HEK293T (cell line): ENCODE measurements around the gene LINGO1.

Experiments
- CTCF ChIA-PET: fragments of 350-600 bp; formaldehyde crosslinking; extraction: SDS; loops from one replicate; lab custom pipeline; 2021; ENCODE audit warnings: antibody characterized with exemption, inconsistent platforms; lab: Yijun Ruan, JAX
- POLR2A ChIA-PET: fragments of 350-600 bp; formaldehyde crosslinking; extraction: SDS; loops from one replicate; lab custom pipeline; 2020; ENCODE audit warnings: antibody characterized with exemption, inconsistent platforms; lab: Yijun Ruan, JAX
- DNase-seq: peaks from one replicate; pipeline ENCODE4 v3.0.0; 2012; ENCODE audit warnings: mixed read lengths; ENCODE audit errors: extremely low spot score
- ARNT ChIP-seq: fragments of 450-650 bp; IDR thresholded peaks from 2 replicates; pipeline ENCODE4 v1.6.1; 2017; ENCODE audit warnings: mild to moderate bottlenecking
- BHLHE40 ChIP-seq: fragments of 450-650 bp; IDR thresholded peaks from 2 replicates; pipeline ENCODE4 v1.6.1; 2016; ENCODE audit warnings: mild to moderate bottlenecking, moderate library complexity, borderline replicate concordance
- CTBP1 ChIP-seq: fragments of 450-650 bp; IDR thresholded peaks from 2 replicates; pipeline ENCODE4 v1.6.1; 2016; ENCODE audit warnings: borderline replicate concordance
- ELF4 ChIP-seq: fragments of 450-650 bp; IDR thresholded peaks from 2 replicates; pipeline ENCODE4 v1.6.1; 2017; ENCODE audit warnings: antibody characterized with exemption
- FOXA1 ChIP-seq: fragments of 450-650 bp; IDR thresholded peaks from 2 replicates; pipeline ENCODE4 v1.6.1; 2016; ENCODE audit warnings: mild to moderate bottlenecking
- FOXK2 ChIP-seq: fragments of 450-650 bp; IDR thresholded peaks from 2 replicates; pipeline ENCODE4 v1.6.1; 2016; ENCODE audit warnings: mild to moderate bottlenecking
- FOXM1 ChIP-seq: fragments of 450-650 bp; IDR thresholded peaks from 2 replicates; pipeline ENCODE4 v1.6.1; 2017; ENCODE audit warnings: mild to moderate bottlenecking, borderline replicate concordance
- HDGF ChIP-seq: fragments of 450-650 bp; IDR thresholded peaks from 2 replicates; pipeline ENCODE4 v1.6.1; 2017; ENCODE audit warnings: antibody characterized with exemption, borderline replicate concordance
- L3MBTL2 ChIP-seq: fragments of 450-650 bp; conservative IDR thresholded peaks from 2 replicates; pipeline ENCODE4 v1.6.1; 2016; ENCODE audit warnings: mild to moderate bottlenecking
- LEF1 ChIP-seq: fragments of 450-650 bp; IDR thresholded peaks from 2 replicates; pipeline ENCODE4 v1.6.1; 2017; ENCODE audit warnings: mild to moderate bottlenecking, borderline replicate concordance
- NFRKB ChIP-seq: fragments of 450-650 bp; IDR thresholded peaks from 2 replicates; pipeline ENCODE4 v1.6.1; 2016; ENCODE audit warnings: mild to moderate bottlenecking, moderate library complexity
- PKNOX1 ChIP-seq: fragments of 450-650 bp; IDR thresholded peaks from 2 replicates; pipeline ENCODE4 v1.6.1; 2016
- SP1 ChIP-seq: fragments of 450-650 bp; IDR thresholded peaks from 2 replicates; pipeline ENCODE4 v1.6.1; 2017
- SUZ12 ChIP-seq: fragments of 450-650 bp; IDR thresholded peaks from 2 replicates; pipeline ENCODE4 v1.6.1; 2016; ENCODE audit warnings: mild to moderate bottlenecking
- TARDBP ChIP-seq: fragments of 450-650 bp; IDR thresholded peaks from 2 replicates; pipeline ENCODE4 v1.6.1; 2016
- ZNF384 ChIP-seq: fragments of 450-650 bp; IDR thresholded peaks from 2 replicates; pipeline ENCODE4 v1.6.1; 2016

LINGO1 gene

DNA sequence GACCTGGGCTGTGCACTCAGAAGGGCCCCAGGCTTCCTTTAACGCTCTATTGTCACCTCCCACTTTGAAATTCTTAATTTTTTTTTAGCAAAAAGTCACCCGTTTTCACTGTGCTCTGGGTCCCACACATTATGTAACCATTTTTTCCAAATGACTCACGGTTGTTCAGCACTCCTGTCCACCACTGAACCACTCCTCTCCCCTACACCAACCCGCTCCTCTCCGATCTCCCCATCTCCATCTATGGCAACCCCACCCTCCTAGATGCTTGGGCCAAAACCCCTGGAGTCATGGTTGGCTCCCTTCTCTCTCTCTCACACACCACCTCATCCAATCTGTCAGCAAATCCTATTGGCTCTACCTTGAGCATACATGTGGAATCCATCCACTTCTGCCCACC lies 41.2 kb upstream of the LINGO1 start:
- POLR2A ChIA-PET: no interaction called here
- no peak for DNase-seq
- TF ChIP-seq SP1 (no peak), TARDBP (no peak), L3MBTL2 (no peak), FOXK2 (no peak), FOXM1 (no peak), PKNOX1 (no peak), ARNT (no peak), BHLHE40 (no peak), LEF1 (no peak), HDGF (no peak), CTBP1 (no peak), SUZ12 (no peak), NFRKB (no peak), ZNF384 (no peak), ELF4 (no peak), FOXA1 (no peak)
- CTCF ChIA-PET: no interaction called here

DNA sequence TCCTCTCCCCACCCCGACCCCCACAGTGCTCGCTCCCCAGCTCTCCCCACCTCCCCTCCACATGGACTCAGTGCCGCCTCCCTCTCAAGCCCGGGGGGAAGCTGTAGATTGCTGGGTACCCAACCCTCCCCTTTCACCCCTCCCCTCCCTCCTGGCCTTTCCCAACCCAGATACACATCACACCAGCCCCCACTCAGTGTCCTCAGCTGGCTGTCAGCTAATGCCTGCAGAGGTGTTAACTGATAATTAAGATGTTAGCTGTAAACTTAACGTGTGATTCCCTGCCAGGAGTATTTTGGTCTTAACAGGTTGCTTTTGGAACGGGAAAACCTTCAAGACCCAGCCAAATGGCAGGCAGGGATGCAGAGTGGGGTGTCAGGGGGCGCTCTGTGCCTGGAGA lies 39.4 kb upstream of the LINGO1 start:
- POLR2A ChIA-PET: no interaction called here
- TF ChIP-seq PKNOX1: no peak
- no peak for TF ChIP-seq SP1
- no peak for TF ChIP-seq FOXM1
- no peak for TF ChIP-seq L3MBTL2
- TF ChIP-seq LEF1: no peak
- no peak for TF ChIP-seq SUZ12
- TF ChIP-seq TARDBP: no peak
- no peak for TF ChIP-seq FOXA1
- TF ChIP-seq ELF4: no peak
- no peak for TF ChIP-seq CTBP1
- TF ChIP-seq NFRKB: no peak
- TF ChIP-seq FOXK2: no peak
- TF ChIP-seq ZNF384: no peak
- TF ChIP-seq BHLHE40: no peak
- TF ChIP-seq ARNT: no peak
- TF ChIP-seq HDGF: no peak
- CTCF ChIA-PET: interaction anchor here (0.6 to 1.0 kb wide), 2 partner anchors 10 to 198 kb away, joined by 3 to 4 read pairs; no protein-coding TSS in a partner anchor
- DNase-seq: no peak

DNA sequence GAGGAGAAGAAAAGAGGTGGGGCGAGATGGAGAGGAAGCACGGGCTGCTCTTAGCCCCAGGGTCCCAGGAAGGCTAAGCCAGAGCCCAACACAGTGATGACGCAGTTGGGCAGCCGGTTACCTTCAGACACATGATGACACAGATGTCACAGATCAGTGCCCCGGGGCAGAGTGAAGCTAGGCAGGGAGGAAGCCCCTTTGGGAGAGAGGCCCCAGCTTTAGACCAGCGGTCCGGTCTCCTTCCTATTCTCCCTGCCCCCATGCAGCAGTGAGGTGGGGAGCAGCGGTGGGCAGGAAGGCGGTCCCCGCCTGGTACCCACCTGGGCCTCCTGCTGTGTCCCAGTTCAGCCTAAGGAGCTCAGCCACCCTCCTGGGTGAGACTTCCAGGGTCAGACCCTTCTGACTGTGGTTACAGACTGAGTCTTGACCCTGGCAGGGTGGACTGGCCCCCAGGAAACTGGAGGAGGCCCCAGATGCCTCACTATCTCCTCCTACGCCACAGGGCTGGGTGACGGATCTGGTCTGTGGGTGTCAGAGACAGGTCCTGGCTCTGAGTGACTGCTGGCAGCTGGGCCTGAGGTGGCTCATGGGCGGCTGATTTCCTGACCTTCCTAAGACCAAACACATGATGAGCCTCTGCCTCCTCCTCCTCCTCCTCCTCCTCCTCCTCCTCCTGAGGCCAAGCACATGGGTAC lies 38.8 kb upstream of the LINGO1 start:
- no peak for DNase-seq
- ChIA-PET CTCF (interaction anchor here (1.0 kb wide), 1 partner anchor 199 kb away, joined by 4 read pairs; no protein-coding TSS in a partner anchor), POLR2A (no interaction called here)
- TF ChIP-seq FOXK2 (no peak), ARNT (no peak), FOXM1 (no peak), L3MBTL2 (no peak), TARDBP (no peak), ELF4 (no peak), CTBP1 (no peak), PKNOX1 (no peak), ZNF384 (no peak), FOXA1 (no peak), SUZ12 (no peak), SP1 (no peak), NFRKB (no peak), BHLHE40 (no peak), LEF1 (no peak), HDGF (no peak)

DNA sequence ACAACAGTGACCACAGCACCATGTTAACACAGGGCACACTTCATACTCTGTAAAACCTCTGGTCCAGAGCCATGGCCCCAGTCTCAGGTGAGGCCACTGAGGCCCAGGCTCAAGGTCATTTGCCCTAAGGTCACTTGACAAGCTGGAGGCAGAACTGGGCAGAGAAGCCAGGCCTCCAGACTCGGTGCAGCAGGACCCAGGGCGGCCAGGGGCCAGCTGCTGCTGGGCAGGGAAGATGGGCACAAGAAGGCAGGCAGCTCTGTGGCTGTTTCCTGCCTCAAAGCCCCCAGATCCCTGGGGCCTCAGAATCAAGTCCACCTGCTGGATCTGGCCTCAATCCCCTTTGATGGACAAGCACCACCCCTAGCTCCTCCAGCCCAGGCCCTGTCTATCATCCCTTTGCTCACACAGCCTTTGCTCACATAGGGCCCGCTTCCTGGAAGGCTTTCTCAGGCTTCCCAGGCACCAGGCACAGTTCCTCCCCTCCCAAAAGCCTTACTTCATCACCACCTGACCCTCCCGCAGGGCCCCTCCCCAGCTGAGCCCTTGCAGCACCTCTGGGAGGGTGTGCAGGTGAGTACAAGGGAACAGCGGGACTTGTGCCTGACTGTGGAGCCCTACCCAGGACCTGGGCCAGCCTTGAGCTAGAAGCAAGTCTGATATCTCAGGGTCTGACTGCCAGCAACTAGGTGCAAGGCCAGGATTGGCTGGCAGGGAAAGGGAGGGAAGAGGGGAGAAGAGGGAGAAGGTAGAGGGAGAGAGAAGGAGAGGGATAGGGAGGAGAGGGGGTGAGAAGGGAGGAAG lies 38.0 kb upstream of the LINGO1 start:
- CTCF ChIA-PET: interaction anchor here (0.9 kb wide), 1 partner anchor 15 kb away, joined by 3 read pairs; no protein-coding TSS in a partner anchor
- TF ChIP-seq PKNOX1 (no peak), CTBP1 (no peak), LEF1 (no peak), ARNT (no peak), HDGF (no peak), BHLHE40 (no peak), ELF4 (no peak), NFRKB (no peak), FOXA1 (no peak), FOXM1 (no peak), SUZ12 (no peak), FOXK2 (no peak), L3MBTL2 (no peak), ZNF384 (no peak)
- DNase-seq: no peak
- POLR2A ChIA-PET: no interaction called here

DNA sequence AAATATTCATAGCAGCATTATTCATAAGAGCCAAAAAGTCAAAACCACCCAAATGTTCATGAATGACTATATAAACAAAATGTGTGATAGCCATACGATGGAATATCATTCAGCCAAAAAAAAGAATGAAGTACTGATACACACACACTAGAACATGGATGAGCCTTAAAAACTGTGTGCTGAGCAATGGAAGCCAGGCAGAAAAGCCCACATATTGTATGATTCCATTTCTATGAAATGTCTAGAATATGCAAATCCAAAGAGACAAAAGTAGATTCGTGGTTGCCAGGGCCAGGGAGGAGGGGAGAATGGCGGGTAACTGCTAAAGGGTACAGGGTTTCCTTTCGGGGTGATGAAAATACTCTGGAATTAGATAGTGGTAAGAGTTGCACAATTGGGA lies 37.2 kb upstream of the LINGO1 start:
- POLR2A ChIA-PET: no interaction called here
- TF ChIP-seq HDGF (no peak), FOXK2 (no peak), NFRKB (no peak), CTBP1 (no peak), L3MBTL2 (no peak), FOXM1 (no peak), PKNOX1 (no peak), ELF4 (no peak), SUZ12 (no peak), LEF1 (no peak), ZNF384 (no peak), SP1 (no peak), FOXA1 (no peak), BHLHE40 (no peak), TARDBP (no peak), ARNT (no peak)
- DNase-seq: no peak
- CTCF ChIA-PET: interaction anchor here (0.9 kb wide), 1 partner anchor 14 kb away, joined by 3 read pairs; no protein-coding TSS in a partner anchor
